ENCODE data around the gene SLC6A7. TPM values are rescaled to one million over a fixed set of nuclear protein-coding genes. Genes with fewer than 3 reads are reported as not detected.

The SLC6A7 gene
- total and polyA plus RNA-seq, 7 donors, result 0.46 to 10.8 (median 0.60) TPM; not detected in 4

- Histone ChIP-seq H3K4me3 (no peak overlapping the region), H3K27ac (no peak overlapping the region), H3K4me1 (no peaks in the 10 kb centered on the region), H3K36me3 (no peaks in the 10 kb centered on the region), H3K9me3 (no peaks in the 10 kb centered on the region), H3K27me3 (no peaks in the 10 kb centered on the region)
- 60 to 80% methylated on average over 5 of the region's 5 CpGs for WGBS, 2 donors
- no peak for DNase-seq
- TF ChIP-seq CTCF (IDR thresholded peaks at IDR 0.05), result no peak
- TF ChIP-seq POLR2A (IDR thresholded peaks at IDR 0.05), result no peak
- no peak for TF ChIP-seq EP300 (IDR thresholded peaks at IDR 0.05)
- TF ChIP-seq POLR2AphosphoS5 (IDR thresholded peaks at IDR 0.05), result no peak
- intact Hi-C loops (cut with DNase I), result no loop called here
These were observed 6.7 kb downstream of the SLC6A7 start for GRCh38 chr5:150196514-150196913.

- 96% methylated on average over 16 of the region's 16 CpGs for WGBS, 2 donors
- TF ChIP-seq POLR2AphosphoS5 (IDR thresholded peaks at IDR 0.05) (no peak), POLR2A (IDR thresholded peaks at IDR 0.05) (no peak), CTCF (IDR thresholded peaks at IDR 0.05) (no peak), EP300 (IDR thresholded peaks at IDR 0.05) (no peak)
- intact Hi-C loops (cut with DNase I), result no loop called here
These were observed 7.1 kb downstream of the SLC6A7 start for GRCh38 chr5:150196986-150197385.

GRCh38 chr5:150197476-150197875 lies 7.6 kb downstream of the SLC6A7 start:
- Histone ChIP-seq H3K36me3 (no peaks in the 10 kb centered on the region), H3K27ac (no peak overlapping the region), H3K4me1 (no peaks in the 10 kb centered on the region), H3K9me3 (no peaks in the 10 kb centered on the region), H3K4me3 (no peak overlapping the region), H3K27me3 (no peaks in the 10 kb centered on the region)
- 95 to 98% methylated on average over 1 of the region's 1 CpG for WGBS, 2 donors
- no peak for DNase-seq
- TF ChIP-seq EP300 (IDR thresholded peaks at IDR 0.05), result no peak
- no peak for TF ChIP-seq CTCF (IDR thresholded peaks at IDR 0.05)
- no peak for TF ChIP-seq POLR2A (IDR thresholded peaks at IDR 0.05)
- TF ChIP-seq POLR2AphosphoS5 (IDR thresholded peaks at IDR 0.05), result no peak
- intact Hi-C loops (cut with DNase I), result no loop called here

More at GRCh38 chr5:150196986-150197385, 7.1 kb downstream of the SLC6A7 start:
- Histone ChIP-seq H3K36me3 (no peaks in the 10 kb centered on the region), H3K27ac (no peak overlapping the region), H3K4me3 (no peak overlapping the region), H3K27me3 (no peaks in the 10 kb centered on the region), H3K4me1 (no peaks in the 10 kb centered on the region), H3K9me3 (no peaks in the 10 kb centered on the region)
- DNase-seq, result no peak

GRCh38 chr5:150202501-150202900 lies 12.6 kb downstream of the SLC6A7 start:
- intact Hi-C loops (cut with DNase I), result no loop called here
- WGBS, 2 donors, result 95% methylated on average over 10 of the region's 10 CpGs
- H3K9me3 ChIP-seq, result no peaks in the 10 kb centered on the region
- no peaks in the 10 kb centered on the region for H3K36me3 ChIP-seq
- DNase-seq, result no peak
- H3K27ac ChIP-seq, result no peak overlapping the region
- no peak for TF ChIP-seq EP300 (IDR thresholded peaks at IDR 0.05)
- TF ChIP-seq POLR2AphosphoS5 (IDR thresholded peaks at IDR 0.05), result no peak
- TF ChIP-seq CTCF (IDR thresholded peaks at IDR 0.05), result no peak
- TF ChIP-seq POLR2A (IDR thresholded peaks at IDR 0.05), result no peak
- H3K27me3 ChIP-seq, result no peaks in the 10 kb centered on the region
- H3K4me1 ChIP-seq, result no peaks in the 10 kb centered on the region
- no peak overlapping the region for H3K4me3 ChIP-seq

All from sigmoid colon (tissue), 7 donors.